Parathyroid adenoma (tissue), 2 donors: ENCODE results near the gene TXNDC8.

Experiments used
- H2AFZ ChIP-seq: fragments of 300-600 bp; sonication (generic); one replicate; pipeline ENCODE4 v1.7.0; 2017; ENCODE audit warnings: antibody characterized with exemption, mild to moderate bottlenecking
- H3K27ac ChIP-seq: fragments of 300-600 bp; sonication (generic); one replicate; pipeline ENCODE4 v1.7.0; 2017
- H3K27me3 ChIP-seq: fragments of 300-600 bp; sonication (generic); one replicate; pipeline ENCODE4 v1.7.0; 2017; ENCODE audit warnings: low read length; ENCODE audit not compliant: control insufficient read depth, insufficient read depth
- H3K36me3 ChIP-seq: fragments of 300-600 bp; sonication (generic); one replicate; pipeline ENCODE4 v1.7.0; 2017; ENCODE audit warnings: low read length; ENCODE audit not compliant: control insufficient read depth, insufficient read depth
- H3K4me1 ChIP-seq: fragments of 300-600 bp; sonication (generic); one replicate; pipeline ENCODE4 v1.7.0; 2017; ENCODE audit warnings: control low read depth
- H3K4me2 ChIP-seq: fragments of 300-600 bp; sonication (generic); one replicate; pipeline ENCODE4 v1.7.0; 2017; ENCODE audit warnings: low read length
- H3K4me3 ChIP-seq: fragments of 300-600 bp; sonication (generic); one replicate; pipeline ENCODE4 v1.7.0; 2017; ENCODE audit warnings: low read depth, low read length
- H3K79me2 ChIP-seq: fragments of 300-600 bp; sonication (generic); one replicate; pipeline ENCODE4 v1.7.0; 2017; ENCODE audit warnings: control low read depth
- H3K9ac ChIP-seq: fragments of 300-600 bp; sonication (generic); one replicate; pipeline ENCODE4 v1.7.0; 2017; ENCODE audit warnings: mild to moderate bottlenecking
- H3K9me3 ChIP-seq: fragments of 300-600 bp; sonication (generic); one replicate; pipeline ENCODE4 v1.7.0; 2017; ENCODE audit warnings: low read length; ENCODE audit not compliant: control insufficient read depth
- TF ChIP-seq, protein P1 (sequence below): fragments of 300-600 bp; sonication (generic); IDR thresholded peaks from one replicate; pipeline ENCODE4 v1.7.0; 2017; ENCODE audit warnings: antibody characterized with exemption, mild to moderate bottlenecking
- donor health status: primary hyperparathyroidism.

The TXNDC8 gene

DNA sequence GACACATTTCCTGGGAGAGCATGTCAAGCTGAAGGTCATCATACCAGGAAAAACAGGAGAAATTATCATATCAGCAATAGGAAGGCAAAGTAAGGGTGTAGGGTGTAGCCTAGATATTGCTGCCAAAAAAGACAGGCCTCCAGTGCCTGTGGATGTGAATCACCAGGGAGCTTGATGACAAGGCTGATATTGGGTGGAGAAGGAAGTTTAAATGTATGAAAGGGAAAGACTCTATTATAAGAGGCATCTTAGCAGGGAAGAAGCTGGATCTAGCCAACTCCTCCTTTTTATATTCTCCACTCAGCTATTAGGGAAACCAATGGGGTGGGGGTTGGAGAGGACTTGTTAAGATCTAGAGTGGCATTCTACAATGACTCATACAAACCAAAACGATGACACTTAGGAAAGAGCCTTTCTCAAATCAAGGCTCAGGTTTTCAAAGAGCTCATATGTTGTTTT, 13.4 kb upstream of the TXNDC8 start:
- H3K27ac ChIP-seq, result no peak overlapping the region
- TF ChIP-seq, protein P1, sequence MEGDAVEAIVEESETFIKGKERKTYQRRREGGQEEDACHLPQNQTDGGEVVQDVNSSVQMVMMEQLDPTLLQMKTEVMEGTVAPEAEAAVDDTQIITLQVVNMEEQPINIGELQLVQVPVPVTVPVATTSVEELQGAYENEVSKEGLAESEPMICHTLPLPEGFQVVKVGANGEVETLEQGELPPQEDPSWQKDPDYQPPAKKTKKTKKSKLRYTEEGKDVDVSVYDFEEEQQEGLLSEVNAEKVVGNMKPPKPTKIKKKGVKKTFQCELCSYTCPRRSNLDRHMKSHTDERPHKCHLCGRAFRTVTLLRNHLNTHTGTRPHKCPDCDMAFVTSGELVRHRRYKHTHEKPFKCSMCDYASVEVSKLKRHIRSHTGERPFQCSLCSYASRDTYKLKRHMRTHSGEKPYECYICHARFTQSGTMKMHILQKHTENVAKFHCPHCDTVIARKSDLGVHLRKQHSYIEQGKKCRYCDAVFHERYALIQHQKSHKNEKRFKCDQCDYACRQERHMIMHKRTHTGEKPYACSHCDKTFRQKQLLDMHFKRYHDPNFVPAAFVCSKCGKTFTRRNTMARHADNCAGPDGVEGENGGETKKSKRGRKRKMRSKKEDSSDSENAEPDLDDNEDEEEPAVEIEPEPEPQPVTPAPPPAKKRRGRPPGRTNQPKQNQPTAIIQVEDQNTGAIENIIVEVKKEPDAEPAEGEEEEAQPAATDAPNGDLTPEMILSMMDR, result no peak
- H3K27me3 ChIP-seq, result no peaks in the 10 kb centered on the region
- H3K9ac ChIP-seq, result no peak overlapping the region
- no peak overlapping the region for H2AFZ ChIP-seq
- no peak overlapping the region for H3K4me3 ChIP-seq
- no peaks in the 10 kb centered on the region for H3K9me3 ChIP-seq
- H3K4me2 ChIP-seq, result no peak overlapping the region
- no peaks in the 10 kb centered on the region for H3K79me2 ChIP-seq
- H3K4me1 ChIP-seq, result no peaks in the 10 kb centered on the region
- no peaks in the 10 kb centered on the region for H3K36me3 ChIP-seq

- no peaks in the 10 kb centered on the region for H3K79me2 ChIP-seq
- H3K4me3 ChIP-seq, result no peak overlapping the region
- H3K27me3 ChIP-seq, result no peaks in the 10 kb centered on the region
- H3K36me3 ChIP-seq, result no peaks in the 10 kb centered on the region
- H3K4me2 ChIP-seq, result no peak overlapping the region
- H3K9ac ChIP-seq, result no peak overlapping the region
- H2AFZ ChIP-seq, result no peak overlapping the region
- TF ChIP-seq, protein P1, result no peak
- no peak overlapping the region for H3K27ac ChIP-seq
- no peaks in the 10 kb centered on the region for H3K9me3 ChIP-seq
- H3K4me1 ChIP-seq, result no peaks in the 10 kb centered on the region
These were observed 8.7 kb upstream of the TXNDC8 start for GRCh38 chr9:110346325-110346724.

DNA sequence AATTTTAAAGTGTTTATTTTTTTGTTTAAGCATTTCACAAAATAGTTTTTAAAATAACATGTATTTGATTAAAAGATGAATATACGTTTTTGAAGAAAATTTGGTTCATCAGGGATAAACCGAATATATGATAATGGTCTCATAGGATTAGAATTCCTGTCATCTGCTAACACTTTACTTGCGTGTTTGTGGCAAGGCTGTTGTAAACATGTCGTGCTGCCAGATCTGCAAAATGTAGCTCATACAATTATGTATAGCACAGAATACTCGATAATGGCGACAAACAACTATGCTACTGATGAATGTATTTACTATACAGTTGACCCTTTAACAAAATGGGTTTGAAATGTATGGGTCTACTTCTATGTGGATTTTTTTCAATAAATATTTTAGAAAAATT, 7.2 kb upstream of the TXNDC8 start:
- Histone ChIP-seq H3K4me1 (no peaks in the 10 kb centered on the region), H3K4me2 (no peak overlapping the region), H3K27me3 (no peaks in the 10 kb centered on the region), H2AFZ (no peak overlapping the region), H3K9ac (no peak overlapping the region), H3K4me3 (no peak overlapping the region), H3K36me3 (no peaks in the 10 kb centered on the region), H3K79me2 (no peaks in the 10 kb centered on the region), H3K9me3 (no peaks in the 10 kb centered on the region), H3K27ac (no peak overlapping the region)
- TF ChIP-seq, protein P1, result no peak

- H3K36me3 ChIP-seq, result no peaks in the 10 kb centered on the region
- H3K9ac ChIP-seq, result no peak overlapping the region
- H3K27ac ChIP-seq, result no peak overlapping the region
- H3K4me1 ChIP-seq, result no peaks in the 10 kb centered on the region
- H3K27me3 ChIP-seq, result no peaks in the 10 kb centered on the region
- H3K79me2 ChIP-seq, result no peaks in the 10 kb centered on the region
- H2AFZ ChIP-seq, result no peak overlapping the region
- no peaks in the 10 kb centered on the region for H3K9me3 ChIP-seq
- H3K4me2 ChIP-seq, result no peak overlapping the region
- H3K4me3 ChIP-seq, result no peak overlapping the region
- TF ChIP-seq, protein P1, result no peak
These were observed 5.9 kb upstream of the TXNDC8 start for GRCh38 chr9:110343551-110343950.

DNA sequence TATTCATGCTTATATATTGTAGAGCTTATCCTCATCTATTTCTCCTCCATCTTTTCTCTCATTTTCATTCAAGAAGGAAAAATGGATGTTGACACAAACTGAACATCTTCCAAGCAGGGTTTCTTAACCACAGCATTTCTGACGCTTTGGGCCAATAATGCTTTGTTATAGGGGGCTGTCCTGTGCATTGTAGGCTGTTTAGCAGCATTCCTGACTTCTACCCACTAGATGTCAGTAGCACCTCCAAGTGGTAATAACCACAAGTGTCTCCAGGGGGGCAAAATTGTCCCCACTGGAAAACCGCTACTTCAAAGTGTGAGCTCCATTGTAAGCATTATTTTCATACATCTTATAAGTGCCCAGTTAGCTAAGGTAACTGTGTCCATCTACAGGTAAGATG, 2.6 kb upstream of the TXNDC8 start:
- Histone ChIP-seq H3K9me3 (no peaks in the 10 kb centered on the region), H3K27me3 (no peaks in the 10 kb centered on the region), H2AFZ (no peak overlapping the region), H3K4me2 (no peak overlapping the region), H3K4me3 (no peak overlapping the region), H3K36me3 (no peaks in the 10 kb centered on the region), H3K4me1 (no peaks in the 10 kb centered on the region), H3K27ac (no peak overlapping the region), H3K9ac (no peak overlapping the region), H3K79me2 (no peaks in the 10 kb centered on the region)
- TF ChIP-seq, protein P1, result no peak
